ENCODE results near the gene SHC2.
"Not testable (repeated sequence)": the region's sequence is repeated elsewhere in the genome, so short reads cannot be mapped to it uniquely, and the experiment has no call there.

The SHC2 gene

DNA sequence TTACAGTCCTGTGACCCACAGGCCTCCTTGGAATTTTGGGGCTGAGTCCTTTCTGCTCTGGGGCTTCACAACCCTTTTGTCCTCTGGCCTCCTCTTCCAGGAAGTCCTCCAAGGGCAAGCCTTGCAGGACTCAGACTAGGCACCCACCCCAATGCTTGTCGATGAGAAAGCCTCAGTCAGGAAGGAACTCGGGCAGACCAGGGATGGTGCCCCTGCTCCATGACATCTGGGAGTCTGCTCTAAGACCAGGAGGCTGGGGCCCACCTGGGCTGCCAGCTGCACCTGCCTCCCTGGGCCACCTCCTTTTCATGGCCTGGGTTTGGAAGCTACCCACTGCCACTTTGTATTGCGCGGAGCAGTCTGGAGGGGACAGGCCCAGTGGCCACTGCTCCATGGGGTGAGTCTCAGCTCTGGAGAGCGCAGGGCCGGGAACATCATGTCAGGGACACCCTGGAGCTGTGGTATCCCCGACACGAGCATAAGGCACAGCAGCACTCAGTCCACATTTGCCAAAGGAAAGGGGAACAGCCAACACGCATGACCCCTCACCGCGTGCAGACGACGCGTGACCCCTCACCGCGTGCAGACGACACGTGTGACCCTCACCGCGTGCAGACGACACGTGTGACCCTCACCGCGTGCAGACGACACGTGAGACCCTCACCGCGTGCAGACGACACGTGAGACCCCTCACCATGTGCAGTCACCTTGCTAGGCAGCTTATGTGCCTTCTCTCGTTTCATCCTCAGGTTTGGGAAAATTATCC, 62.7 kb downstream of the SHC2 start:
- 94% methylated on average over 31 of the region's 31 CpGs for WGBS
- H3K27ac ChIP-seq (ENCODE audit: low read depth, low read length): no peak overlapping the region
- H3K9me3 ChIP-seq (ENCODE audit: insufficient read depth, low read depth, low read length): peaks cover 4% of the 10 kb centered on the region

DNA sequence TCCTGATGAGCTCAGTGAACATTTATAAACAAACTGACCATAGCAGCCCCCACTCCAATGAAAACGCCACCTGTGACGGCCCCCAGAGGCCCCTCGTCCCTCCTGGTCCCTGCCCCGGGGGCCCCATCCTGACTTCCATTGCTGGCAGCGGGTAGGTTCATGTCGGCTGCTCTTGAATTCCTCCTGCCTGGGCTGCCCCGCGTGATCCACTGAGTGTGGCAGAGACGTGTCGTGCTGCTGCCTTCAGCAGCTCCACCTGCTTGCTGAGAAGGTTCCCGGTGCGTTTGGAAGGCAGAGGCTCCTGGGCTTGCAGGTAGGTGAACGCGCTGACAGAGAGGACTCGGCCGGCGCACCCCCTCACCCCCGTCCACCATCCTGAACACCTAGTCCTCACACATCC, 63.5 kb downstream of the SHC2 start:
- Histone ChIP-seq H3K9ac (ENCODE audit: low read depth, low read length) (no peak overlapping the region), H3K4me1 (ENCODE audit: insufficient read depth, low read length) (no peaks in the 10 kb centered on the region), H3K27ac (ENCODE audit: low read depth, low read length) (no peak overlapping the region), H3K27me3 (ENCODE audit: insufficient read depth, low read length) (no peaks in the 10 kb centered on the region), H3K4me3 (ENCODE audit: low read length) (no peak overlapping the region), H3K36me3 (ENCODE audit: insufficient read depth, low read length) (no peaks in the 10 kb centered on the region), H3K9me3 (ENCODE audit: insufficient read depth, low read depth, low read length) (peaks cover 4% of the 10 kb centered on the region)
- 90% methylated on average over 18 of the region's 18 CpGs for WGBS

More for the DNA sequence above, 62.7 kb downstream of the SHC2 start:
- Histone ChIP-seq H3K9ac (ENCODE audit: low read depth, low read length) (no peak overlapping the region), H3K4me3 (ENCODE audit: low read length) (no peak overlapping the region), H3K36me3 (ENCODE audit: insufficient read depth, low read length) (no peaks in the 10 kb centered on the region), H3K4me1 (ENCODE audit: insufficient read depth, low read length) (no peaks in the 10 kb centered on the region), H3K27me3 (ENCODE audit: insufficient read depth, low read length) (no peaks in the 10 kb centered on the region)

DNA sequence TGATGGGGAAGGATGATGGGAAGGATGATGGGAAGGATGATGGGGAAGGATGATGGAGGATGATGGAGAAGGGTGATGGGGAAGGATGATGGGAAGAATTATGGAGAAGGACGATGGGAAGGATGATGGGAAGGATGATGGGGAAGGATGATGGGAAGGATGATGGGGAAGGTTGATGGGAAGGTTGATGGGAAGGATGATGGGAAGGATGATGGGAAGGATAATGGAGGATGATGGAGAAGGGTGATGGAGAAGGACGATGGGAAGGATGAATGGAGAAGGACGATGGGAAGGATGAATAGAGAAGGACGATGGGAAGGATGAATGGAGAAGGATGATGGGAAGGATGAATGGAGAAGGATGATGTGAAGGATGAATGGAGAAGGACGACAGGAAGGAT, 65.4 kb downstream of the SHC2 start:
- H3K36me3 ChIP-seq (ENCODE audit: insufficient read depth, low read length): no peaks in the 10 kb centered on the region
- H3K9me3 ChIP-seq (ENCODE audit: insufficient read depth, low read depth, low read length): peaks cover 4% of the 10 kb centered on the region
- no peaks in the 10 kb centered on the region for H3K27me3 ChIP-seq (ENCODE audit: insufficient read depth, low read length)
- WGBS: 82% methylated on average over 5 of the region's 5 CpGs
- H3K9ac ChIP-seq (ENCODE audit: low read depth, low read length): no peak overlapping the region
- H3K27ac ChIP-seq (ENCODE audit: low read depth, low read length): no peak overlapping the region
- H3K4me1 ChIP-seq (ENCODE audit: insufficient read depth, low read length): no peaks in the 10 kb centered on the region
- H3K4me3 ChIP-seq (ENCODE audit: low read length): no peak overlapping the region

DNA sequence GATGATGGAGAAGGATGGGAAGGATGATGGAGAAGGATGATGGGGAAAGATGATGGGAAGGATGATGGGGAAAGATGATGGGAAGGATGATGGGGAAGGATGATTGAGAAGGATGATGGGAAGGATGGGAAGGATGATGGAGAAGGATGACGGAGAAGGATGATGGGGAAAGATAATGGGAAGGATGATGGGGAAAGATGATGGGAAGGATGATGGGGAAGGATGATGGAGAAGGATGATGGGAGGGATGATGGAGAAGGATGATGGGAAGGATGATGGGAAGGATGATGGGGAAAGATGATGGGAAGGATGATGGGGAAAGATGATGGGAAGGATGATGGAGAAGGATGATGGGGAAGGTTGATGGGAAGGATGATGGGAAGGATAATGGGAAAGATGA, 66.0 kb downstream of the SHC2 start:
- H3K9me3 ChIP-seq (ENCODE audit: insufficient read depth, low read depth, low read length); H3K27ac ChIP-seq (ENCODE audit: low read depth, low read length); H3K27me3 ChIP-seq (ENCODE audit: insufficient read depth, low read length); H3K4me3 ChIP-seq (ENCODE audit: low read length); H3K9ac ChIP-seq (ENCODE audit: low read depth, low read length); H3K4me1 ChIP-seq (ENCODE audit: insufficient read depth, low read length); H3K36me3 ChIP-seq (ENCODE audit: insufficient read depth, low read length): not testable (repeated sequence)
- WGBS: 95% methylated on average over 1 of the region's 1 CpG

DNA sequence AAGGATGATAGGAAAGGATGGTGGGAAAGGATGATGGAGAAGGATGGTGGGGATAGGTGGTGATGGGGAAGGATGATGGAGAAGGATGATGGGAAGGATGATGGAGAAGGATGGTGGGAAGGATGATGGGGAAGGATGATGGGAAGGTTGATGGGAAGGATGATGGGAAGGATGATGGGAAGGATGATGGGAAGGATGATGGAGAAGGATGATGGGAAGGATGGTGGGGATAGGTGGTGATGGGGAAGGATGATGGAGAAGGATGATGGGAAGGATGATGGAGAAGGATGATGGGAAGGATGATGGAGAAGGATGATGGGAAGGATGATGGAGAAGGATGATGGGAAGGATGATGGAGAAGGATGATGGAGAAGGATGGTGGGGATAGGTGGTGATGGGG, 67.3 kb downstream of the SHC2 start:
- H3K27me3 ChIP-seq (ENCODE audit: insufficient read depth, low read length): not testable (repeated sequence)

DNA sequence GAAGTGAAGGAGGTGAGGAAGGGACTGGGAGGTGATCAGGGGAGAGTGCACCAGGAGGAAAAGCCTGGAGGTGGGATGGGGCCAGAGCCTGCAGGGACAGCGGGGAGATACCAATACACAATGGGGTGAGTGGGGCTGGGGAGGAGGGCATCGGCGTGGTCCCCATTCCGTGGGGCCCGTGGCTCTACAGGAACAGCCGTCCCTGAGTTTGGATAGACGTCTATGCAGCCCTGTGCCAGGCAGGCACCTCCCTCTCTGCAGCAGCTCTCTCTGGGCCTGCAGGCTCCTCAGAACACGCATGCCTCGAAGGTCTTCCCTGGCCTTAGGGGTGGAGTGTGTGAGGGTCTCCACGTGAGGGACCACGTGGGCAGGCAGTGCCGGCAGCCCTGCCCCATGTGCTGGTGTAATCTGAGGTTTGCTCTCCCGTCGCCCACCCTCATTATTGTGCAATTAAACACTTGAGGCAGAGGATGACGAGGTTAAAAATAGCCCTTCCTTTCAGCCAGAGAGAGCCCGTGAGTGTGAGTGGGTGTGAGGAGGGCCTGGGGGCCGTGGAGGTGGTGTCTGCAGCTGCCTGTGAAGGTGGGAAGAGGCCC, 68.4 kb downstream of the SHC2 start:
- Histone ChIP-seq H3K36me3 (ENCODE audit: insufficient read depth, low read length) (no peaks in the 10 kb centered on the region), H3K27ac (ENCODE audit: low read depth, low read length) (no peak overlapping the region), H3K27me3 (ENCODE audit: insufficient read depth, low read length) (no peaks in the 10 kb centered on the region), H3K4me1 (ENCODE audit: insufficient read depth, low read length) (peaks cover 15% of the 10 kb centered on the region; the same call in 1 of the 2 replicates), H3K9ac (ENCODE audit: low read depth, low read length) (no peak overlapping the region), H3K4me3 (ENCODE audit: low read length) (no peak overlapping the region), H3K9me3 (ENCODE audit: insufficient read depth, low read depth, low read length) (peaks cover 4% of the 10 kb centered on the region)
- 88% methylated on average over 17 of the region's 17 CpGs for WGBS

More for the DNA sequence above, 67.3 kb downstream of the SHC2 start:
- H3K36me3 ChIP-seq (ENCODE audit: insufficient read depth, low read length); H3K9me3 ChIP-seq (ENCODE audit: insufficient read depth, low read depth, low read length); H3K27ac ChIP-seq (ENCODE audit: low read depth, low read length); H3K4me3 ChIP-seq (ENCODE audit: low read length); H3K9ac ChIP-seq (ENCODE audit: low read depth, low read length): not testable (repeated sequence)
- H3K4me1 ChIP-seq (ENCODE audit: insufficient read depth, low read length): peaks cover 11% of the 10 kb centered on the region; the same call in 1 of the 2 replicates

DNA sequence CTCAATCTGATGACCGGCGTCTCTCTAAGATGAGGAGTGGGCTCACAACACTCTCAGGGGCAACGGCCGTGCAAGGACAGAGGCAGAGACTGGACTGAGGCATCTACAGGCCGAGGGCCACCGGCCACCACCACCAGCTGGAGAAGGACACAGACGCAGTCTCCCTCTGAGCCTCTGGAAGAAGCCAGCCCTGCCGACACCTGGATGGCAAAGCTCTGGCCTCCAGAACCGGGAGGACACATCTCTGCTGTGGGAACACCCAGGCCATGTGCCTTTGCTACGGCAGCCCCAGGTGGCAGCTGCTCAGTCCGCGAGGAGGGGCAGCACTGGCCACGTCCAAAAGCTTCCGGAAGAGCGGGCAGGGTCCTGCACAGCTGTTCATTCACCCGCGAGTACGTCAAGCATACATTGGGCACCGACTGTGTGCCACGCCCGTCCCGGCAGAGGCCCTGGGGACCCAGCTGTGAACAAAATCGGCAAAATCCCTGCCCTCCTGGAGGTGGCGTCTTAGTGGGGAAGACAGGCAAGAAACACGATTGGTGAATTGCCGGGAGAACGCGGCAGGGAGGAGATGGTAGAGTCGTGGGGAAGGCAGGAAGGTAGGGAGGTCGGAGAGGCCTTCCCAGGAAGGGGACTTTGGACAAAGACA, 69.0 kb downstream of the SHC2 start:
- no peak overlapping the region for H3K27ac ChIP-seq (ENCODE audit: low read depth, low read length)
- WGBS: 92% methylated on average over 30 of the region's 30 CpGs
- peaks cover 4% of the 10 kb centered on the region for H3K9me3 ChIP-seq (ENCODE audit: insufficient read depth, low read depth, low read length)
- H3K36me3 ChIP-seq (ENCODE audit: insufficient read depth, low read length): no peaks in the 10 kb centered on the region
- no peak overlapping the region for H3K9ac ChIP-seq (ENCODE audit: low read depth, low read length)
- H3K27me3 ChIP-seq (ENCODE audit: insufficient read depth, low read length): no peaks in the 10 kb centered on the region
- peaks cover 17% of the 10 kb centered on the region; the same call in 1 of the 2 replicates for H3K4me1 ChIP-seq (ENCODE audit: insufficient read depth, low read length)
- no peak overlapping the region for H3K4me3 ChIP-seq (ENCODE audit: low read length)

DNA sequence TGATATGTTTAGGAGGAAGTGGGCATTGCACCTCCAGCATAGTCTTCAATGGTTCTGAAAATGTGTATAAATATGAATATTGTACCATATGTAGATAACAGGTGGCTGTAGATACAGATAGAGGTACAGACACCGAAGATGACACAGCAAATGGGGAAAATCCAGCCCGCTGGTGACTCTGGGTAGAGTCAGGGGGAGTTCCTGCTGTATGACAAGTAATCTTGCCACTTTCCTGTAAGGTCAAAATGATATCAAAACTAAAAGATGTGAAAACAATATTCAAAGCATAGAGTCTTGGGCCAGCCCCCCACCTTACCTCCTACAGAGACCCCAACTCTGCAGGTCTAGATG, 69.7 kb downstream of the SHC2 start:
- Histone ChIP-seq H3K9ac (ENCODE audit: low read depth, low read length) (no peak overlapping the region), H3K27me3 (ENCODE audit: insufficient read depth, low read length) (no peaks in the 10 kb centered on the region), H3K4me1 (ENCODE audit: insufficient read depth, low read length) (peaks cover 20% of the 10 kb centered on the region), H3K4me3 (ENCODE audit: low read length) (no peak overlapping the region), H3K27ac (ENCODE audit: low read depth, low read length) (no peak overlapping the region), H3K9me3 (ENCODE audit: insufficient read depth, low read depth, low read length) (peaks cover 4% of the 10 kb centered on the region), H3K36me3 (ENCODE audit: insufficient read depth, low read length) (no peaks in the 10 kb centered on the region)
- WGBS: 91% methylated on average over 2 of the region's 2 CpGs

DNA sequence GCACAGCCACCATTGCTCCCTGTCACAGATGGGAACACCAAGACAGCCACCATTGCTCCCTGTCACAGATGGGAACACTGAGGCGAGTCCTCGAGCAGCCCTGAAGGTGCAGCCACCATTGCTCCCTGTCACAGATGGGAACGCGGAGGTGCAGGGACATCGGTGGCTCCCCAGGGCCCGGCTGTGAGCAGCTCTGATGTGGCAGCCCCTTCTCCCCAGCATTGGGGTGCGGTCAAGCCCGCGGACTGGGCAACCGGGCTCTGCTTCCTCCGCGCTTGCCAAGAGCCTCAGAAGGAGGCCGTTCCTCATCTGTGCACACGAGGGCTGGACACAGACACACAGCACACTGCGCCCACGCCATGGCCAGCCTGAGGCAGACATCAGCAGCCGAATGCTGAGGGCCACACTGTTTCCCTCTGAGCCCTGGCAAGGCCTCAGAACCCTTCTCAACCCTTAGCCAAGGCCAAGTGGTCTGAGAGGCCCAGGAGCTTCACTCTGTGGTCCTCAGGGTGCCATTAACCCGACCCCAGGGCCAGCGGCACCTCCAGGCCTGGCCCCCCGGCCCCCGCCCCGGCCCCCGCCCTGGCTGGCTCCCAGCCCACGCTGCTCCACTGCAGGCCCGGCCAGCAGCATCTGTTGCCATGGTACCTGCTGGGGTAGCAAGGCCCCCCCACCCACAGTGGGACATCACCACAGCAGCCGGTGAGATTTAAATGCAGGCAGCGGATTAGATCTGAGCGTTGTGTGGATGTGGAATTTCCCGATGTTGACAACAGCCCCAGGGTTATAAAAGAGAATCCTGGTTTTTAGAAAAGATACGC, 70.2 kb downstream of the SHC2 start:
- 96% methylated on average over 30 of the region's 30 CpGs for WGBS
- H3K36me3 ChIP-seq (ENCODE audit: insufficient read depth, low read length): no peaks in the 10 kb centered on the region
- H3K27me3 ChIP-seq (ENCODE audit: insufficient read depth, low read length): no peaks in the 10 kb centered on the region
- no peak overlapping the region for H3K4me3 ChIP-seq (ENCODE audit: low read length)
- H3K9me3 ChIP-seq (ENCODE audit: insufficient read depth, low read depth, low read length): peaks cover 2% of the 10 kb centered on the region
- no peak overlapping the region for H3K9ac ChIP-seq (ENCODE audit: low read depth, low read length)
- H3K27ac ChIP-seq (ENCODE audit: low read depth, low read length): no peak overlapping the region
- H3K4me1 ChIP-seq (ENCODE audit: insufficient read depth, low read length): peaks cover 21% of the 10 kb centered on the region

DNA sequence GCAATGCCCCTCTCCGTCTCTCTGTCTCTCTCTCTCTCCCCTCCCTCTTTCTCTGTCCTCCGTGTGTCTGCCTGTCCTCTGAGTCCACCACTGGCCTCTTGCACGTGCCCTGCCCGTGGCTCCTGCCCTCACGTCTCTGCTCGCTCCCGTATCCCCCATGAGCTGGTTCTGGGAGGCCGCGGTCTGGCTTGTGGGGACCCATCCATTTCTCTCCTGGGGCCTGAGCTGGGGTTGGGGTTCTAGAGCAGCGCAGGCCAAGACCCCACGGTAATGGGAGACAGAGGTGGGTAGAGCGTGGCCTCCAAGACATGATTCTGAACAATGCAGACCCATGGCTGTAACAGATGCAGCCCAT, 70.9 kb downstream of the SHC2 start:
- H3K9ac ChIP-seq (ENCODE audit: low read depth, low read length): no peak overlapping the region
- no peak overlapping the region for H3K4me3 ChIP-seq (ENCODE audit: low read length)
- no peaks in the 10 kb centered on the region for H3K36me3 ChIP-seq (ENCODE audit: insufficient read depth, low read length)
- no peaks in the 10 kb centered on the region for H3K27me3 ChIP-seq (ENCODE audit: insufficient read depth, low read length)
- H3K4me1 ChIP-seq (ENCODE audit: insufficient read depth, low read length): peaks cover 21% of the 10 kb centered on the region
- no peak overlapping the region for H3K27ac ChIP-seq (ENCODE audit: low read depth, low read length)
- WGBS: 90% methylated on average over 12 of the region's 12 CpGs
- H3K9me3 ChIP-seq (ENCODE audit: insufficient read depth, low read depth, low read length): no peaks in the 10 kb centered on the region; the same call in 1 of the 2 replicates
